K562 (cell line): ENCODE data around the gene TPRX2. TPM values are rescaled to one million over a fixed set of nuclear protein-coding genes. Genes with fewer than 3 reads are reported as not detected.

Experiments used
- ATAC-seq: fragments of 200-7000 bp; cut with Tn5 transposase; 3 replicates; pipeline ENCODE4 v1.9.1; 2020; ENCODE audit warnings: moderate library complexity
- BruUV-seq: library from RNA; stranded (reverse); fragments of 400-500 nt; replicated peaks from 2 replicates; lab custom pipeline; 2021; lab: Mats Ljungman, UMichigan
- CTCF ChIA-PET: fragments of 300-600 bp; formaldehyde crosslinking; extraction: SDS; loops from one replicate; lab custom pipeline; 2021; ENCODE audit warnings: low intra/inter-chr PET ratio; lab: Yijun Ruan, JAX
- POLR2A ChIA-PET: fragments of 300-600, 350-650 bp; sonication (Branson Sonifier 250); formaldehyde crosslinking; extraction: SDS; loops from one replicate; lab custom pipeline; 2021; ENCODE audit warnings: antibody characterized with exemption, inconsistent platforms; lab: Yijun Ruan, JAX
- DNase-seq, 4 experiments: peaks; one replicate each; pipeline versions ENCODE4 v3.0.0 to v3.0.0-alpha.2; 2011 to 2018; ENCODE audit warnings: low spot score in 3 of 4, mixed read lengths in 3 of 4; ENCODE audit errors: extremely low read depth in 1 of 4
- FAIRE-seq: peaks from 2 replicates; lab custom pipeline; 2011; peaks lifted over from hg19 to GRCh38; lab: Jason Lieb, UNC
- H2AFZ ChIP-seq: 2 replicates; pipeline ENCODE4 v1.6.0; 2011; ENCODE audit warnings: low read depth, low read length, control low read depth, inconsistent platforms
- H3K27ac ChIP-seq: fragments of 200-600 bp; 3 replicates; pipeline ENCODE4 v1.8.0; 2011; ENCODE audit warnings: low read depth, mild to moderate bottlenecking, control low read depth, inconsistent platforms, low read length, moderate library complexity, mixed read lengths; ENCODE audit errors: extremely low read depth
- H3K27me3 ChIP-seq, 2 experiments: fragments of 300-600 bp in 1 of 2; 2 replicates in 1 of 2; 3 replicates in 1 of 2; pipeline versions ENCODE4 v1.6.0 to v1.8.0; 2011; ENCODE audit warnings: inconsistent platforms in 2 of 2, low read length in 2 of 2, mild to moderate bottlenecking in 1 of 2, mixed read lengths in 1 of 2, moderate library complexity in 1 of 2; ENCODE audit not compliant: control insufficient read depth in 2 of 2, insufficient read depth in 2 of 2
- H3K36me3 ChIP-seq: fragments of 300-600 bp; 3 replicates; pipeline ENCODE4 v1.8.0; 2011; ENCODE audit warnings: mild to moderate bottlenecking, low read length, inconsistent platforms; ENCODE audit not compliant: control insufficient read depth, insufficient read depth
- H3K4me1 ChIP-seq, 2 experiments: fragments of 200-600 bp in 1 of 2; replicated peaks in 1 of 2; 2 replicates in 1 of 2; 3 replicates in 1 of 2; pipeline versions ENCODE4 v1.5.1 to v1.8.0; 2011; ENCODE audit warnings: inconsistent platforms in 2 of 2, low read length in 2 of 2, mild to moderate bottlenecking in 1 of 2, mixed read lengths in 1 of 2, moderate library complexity in 1 of 2; ENCODE audit not compliant: control insufficient read depth in 2 of 2, insufficient read depth in 2 of 2
- H3K4me2 ChIP-seq: 2 replicates; pipeline ENCODE4 v1.6.1; 2011; ENCODE audit warnings: low read length, control low read depth, inconsistent platforms, mixed read lengths; ENCODE audit not compliant: insufficient read depth
- H3K4me3 ChIP-seq: fragments of 200-600 bp; sonication (generic), shearing (Covaris generic); 2 replicates; pipeline ENCODE4 v1.5.1; 2016; ENCODE audit warnings: control low read depth, inconsistent platforms
- H3K79me2 ChIP-seq: fragments of 200-600 bp; 3 replicates; pipeline ENCODE4 v1.8.0; 2011; ENCODE audit warnings: low read length, inconsistent platforms; ENCODE audit not compliant: control insufficient read depth, insufficient read depth
- H3K9ac ChIP-seq, 2 experiments: 2 replicates each; pipeline versions ENCODE4 v1.6.0 to v1.6.1; 2011; ENCODE audit warnings: low read depth in 2 of 2, low read length in 2 of 2, control low read depth in 1 of 2, inconsistent platforms in 1 of 2, mild to moderate bottlenecking in 1 of 2, mixed read lengths in 1 of 2; ENCODE audit not compliant: insufficient read depth in 1 of 2
- H3K9me1 ChIP-seq: one replicate; pipeline ENCODE4 v1.6.0; 2011; ENCODE audit warnings: inconsistent platforms, mild to moderate bottlenecking, low read length, moderate library complexity; ENCODE audit not compliant: control insufficient read depth, insufficient read depth
- H3K9me3 ChIP-seq: replicated peaks from 2 replicates; pipeline ENCODE4 v1.5.1; 2011; ENCODE audit warnings: low read depth, low read length, inconsistent platforms; ENCODE audit not compliant: control insufficient read depth, insufficient read depth
- H4K20me1 ChIP-seq: replicated peaks from 2 replicates; pipeline ENCODE4 v1.6.1; 2011; ENCODE audit warnings: low read length, inconsistent platforms, mixed read lengths; ENCODE audit not compliant: control insufficient read depth, insufficient read depth
- CXXC5 ChIP-seq: fragments of 250-450 bp; sonication (Bioruptor Pico); IDR thresholded peaks from 2 replicates; pipeline ENCODE4 v1.8.0; 2022; ENCODE audit warnings: inconsistent platforms, mild to moderate bottlenecking, moderate library complexity
- PML ChIP-seq: IDR thresholded peaks from 2 replicates; pipeline ENCODE4 v1.6.1; 2012; ENCODE audit warnings: low read length, inconsistent platforms
- POLR2A ChIP-seq: fragments of 450-650 bp; conservative IDR thresholded peaks from 2 replicates; pipeline ENCODE4 v1.6.1; 2016
- POLR2AphosphoS5 ChIP-seq: IDR thresholded peaks from 2 replicates; pipeline ENCODE4 v1.6.1; 2011; ENCODE audit warnings: mild to moderate bottlenecking, low read depth, low read length, moderate library complexity; ENCODE audit not compliant: control insufficient read depth, insufficient read depth
- PTTG1 ChIP-seq: fragments of 450-650 bp; IDR thresholded peaks from 2 replicates; pipeline ENCODE4 v1.6.1; 2016; ENCODE audit warnings: low read depth, mild to moderate bottlenecking, missing genetic modification characterization, missing compliant biosample characterization
- TEAD1 ChIP-seq, 2 experiments: fragments of 450-650 bp in 1 of 2; sonication (generic) in 1 of 2; formaldehyde crosslinking; IDR thresholded peaks; 2 replicates each; pipeline versions ENCODE4 v1.4.0 to v1.8.0; 2020 to 2022; ENCODE audit warnings: mild to moderate bottlenecking in 2 of 2, missing genetic modification reagents in 1 of 2
- ZKSCAN8 ChIP-seq: fragments of 200-800 bp; sonication (Bioruptor generic); IDR thresholded peaks from 2 replicates; pipeline ENCODE4 v1.6.1; 2016; ENCODE audit warnings: missing genetic modification characterization, missing compliant biosample characterization
- ZNF76 ChIP-seq: fragments of 250-450 bp; sonication (Bioruptor Pico); IDR thresholded peaks from 2 replicates; pipeline ENCODE4 v1.4.0; 2020; ENCODE audit warnings: mild to moderate bottlenecking, moderate library complexity, borderline replicate concordance
- WGBS: fragments of 100-300 bp; shearing (Covaris generic); methylation state at CpG from one replicate; pipeline ENCODE4 v1.1.6; 2016; ENCODE audit warnings: low coverage, mixed read lengths; ENCODE audit not compliant: insufficient coverage; ENCODE audit errors: missing lambda C conversion rate; 5-methylcytosine and 5-hydroxymethylcytosine counted together
- in situ Hi-C: fragments of 300-500 bp; cut with MboI; formaldehyde crosslinking; loops from 4 replicates; pipeline ENCODE4 v1.15.0; 2018; ENCODE audit warnings: inconsistent platforms, mixed read lengths
- intact Hi-C: fragments of 100-400 bp; cut with micrococcal nuclease; formaldehyde crosslinking; loops from 2 replicates; pipeline ENCODE4 v1.14.2; 2022
- polyA plus RNA-seq, 8 experiments: library from polyadenylated mRNA; depleted of rRNA in 4 of 8; stranded (reverse) in 5 of 8; unstranded in 3 of 8; fragments of >200 nt; fragmentation: Nextera tagmentation in 2 of 8; fragmentation: Illumina TruSeq in 1 of 8; extraction: Ambion mirVana in 2 of 8; extraction: Trizol in 1 of 8; gene quantifications; 2 replicates each; pipeline versions ENCODE4 v1.2.1 to v1.2.3, GENCODE V29; 2011 to 2014; ENCODE audit warnings: inconsistent platforms in 1 of 8, missing spikeins in 1 of 8
- total RNA-seq, 7 experiments: library from RNA; depleted of rRNA in 6 of 7; stranded (reverse); fragments of >200 nt in 6 of 7; fragmentation: Illumina TruSeq in 2 of 7; extraction: Trizol in 2 of 7; gene quantifications; 2 replicates each; pipeline versions ENCODE4 v1.2.1 to v1.2.3, GENCODE V29; 2011 to 2021; ENCODE audit warnings: low replicate concordance in 1 of 7
- TF ChIP-seq, protein P1 (sequence below): fragments of 450-650 bp; IDR thresholded peaks from 2 replicates; pipeline ENCODE4 v1.6.1; 2018; ENCODE audit warnings: mild to moderate bottlenecking, low read depth; ENCODE audit not compliant: partially characterized antibody
- TF ChIP-seq, protein P2 (sequence below): fragments of 150-350 bp; conservative IDR thresholded peaks from 2 replicates; pipeline ENCODE4 v1.6.1; 2014; ENCODE audit warnings: low read length
- TF ChIP-seq, protein P3 (sequence below): fragments of 250-450 bp; sonication (Bioruptor Pico); IDR thresholded peaks from 2 replicates; pipeline ENCODE4 v1.4.0; 2020; ENCODE audit warnings: mild to moderate bottlenecking, moderate library complexity

The TPRX2 gene
- total and polyA plus RNA-seq, 9 of the 15 experiments (the other 6 are each of a cell fraction or from before 2014, with no cell fraction given) = not detected

DNA sequence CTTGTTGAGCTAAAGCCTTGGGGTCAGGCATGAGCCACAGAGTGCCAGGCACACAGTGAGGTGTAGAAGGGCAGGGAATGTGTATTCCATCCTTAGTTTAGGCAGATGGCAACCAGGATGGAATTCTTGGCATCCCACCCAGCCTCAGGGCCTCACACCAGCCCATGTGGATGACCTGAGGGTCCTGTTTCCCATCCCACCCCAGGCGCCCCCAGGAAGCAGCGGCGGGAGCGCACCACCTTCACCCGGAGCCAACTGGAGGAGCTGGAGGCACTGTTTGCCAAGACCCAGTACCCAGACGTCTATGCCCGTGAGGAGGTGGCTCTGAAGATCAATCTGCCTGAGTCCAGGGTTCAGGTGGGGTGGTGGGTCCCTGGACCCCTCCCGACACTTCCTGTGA lies 23.0 kb upstream of the TPRX2 start:
- Histone ChIP-seq H3K4me1 (peaks cover 0 to 5% of the 10 kb centered on the region in 2 experiments; a peak in 1 of 5 replicates), H3K36me3 (no peaks in the 10 kb centered on the region), H3K27ac (no peak overlapping the region), H3K27me3 (peaks cover 2 to 5% of the 10 kb centered on the region in 2 experiments), H4K20me1 (no peaks in the 10 kb centered on the region), H3K9ac (no peak overlapping the region), H3K4me3 (no peak overlapping the region), H3K9me3 (no peaks in the 10 kb centered on the region; the same call in 1 of the 2 replicates), H3K79me2 (no peaks in the 10 kb centered on the region), H2AFZ (no peak overlapping the region), H3K4me2 (no peak overlapping the region), H3K9me1 (no peaks in the 10 kb centered on the region)
- intact Hi-C loops = no loop called here
- POLR2A ChIA-PET = no interaction called here
- CTCF ChIA-PET = no interaction called here
- ATAC-seq (no peak), DNase-seq (no peak), FAIRE-seq (no peak)
- 3% methylated on average over 7 of the region's 8 CpGs for WGBS
- BruUV-seq = no TSS peak
- in situ Hi-C loops = no loop called here
- no peak for TF ChIP-seq CXXC5 (CRISPR knock-in tag)
- no peak for TF ChIP-seq POLR2A
- no peak for TF ChIP-seq PTTG1 (tag)
- no peak for TF ChIP-seq TEAD1 (CRISPR knock-in tag; IDR thresholded peaks at IDR 0.05)
- TF ChIP-seq, protein P1, sequence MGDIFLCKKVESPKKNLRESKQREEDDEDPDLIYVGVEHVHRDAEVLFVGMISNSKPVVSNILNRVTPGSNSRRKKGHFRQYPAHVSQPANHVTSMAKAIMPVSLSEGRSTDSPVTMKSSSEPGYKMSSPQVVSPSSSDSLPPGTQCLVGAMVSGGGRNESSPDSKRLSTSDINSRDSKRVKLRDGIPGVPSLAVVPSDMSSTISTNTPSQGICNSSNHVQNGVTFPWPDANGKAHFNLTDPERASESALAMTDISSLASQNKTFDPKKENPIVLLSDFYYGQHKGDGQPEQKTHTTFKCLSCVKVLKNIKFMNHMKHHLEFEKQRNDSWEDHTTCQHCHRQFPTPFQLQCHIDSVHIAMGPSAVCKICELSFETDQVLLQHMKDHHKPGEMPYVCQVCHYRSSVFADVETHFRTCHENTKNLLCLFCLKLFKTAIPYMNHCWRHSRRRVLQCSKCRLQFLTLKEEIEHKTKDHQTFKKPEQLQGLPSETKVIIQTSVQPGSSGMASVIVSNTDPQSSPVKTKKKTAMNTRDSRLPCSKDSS = no peak
- TF ChIP-seq ZKSCAN8 = no peak
- no peak for TF ChIP-seq PML
- no peak for TF ChIP-seq POLR2AphosphoS5
- TF ChIP-seq, protein P2, sequence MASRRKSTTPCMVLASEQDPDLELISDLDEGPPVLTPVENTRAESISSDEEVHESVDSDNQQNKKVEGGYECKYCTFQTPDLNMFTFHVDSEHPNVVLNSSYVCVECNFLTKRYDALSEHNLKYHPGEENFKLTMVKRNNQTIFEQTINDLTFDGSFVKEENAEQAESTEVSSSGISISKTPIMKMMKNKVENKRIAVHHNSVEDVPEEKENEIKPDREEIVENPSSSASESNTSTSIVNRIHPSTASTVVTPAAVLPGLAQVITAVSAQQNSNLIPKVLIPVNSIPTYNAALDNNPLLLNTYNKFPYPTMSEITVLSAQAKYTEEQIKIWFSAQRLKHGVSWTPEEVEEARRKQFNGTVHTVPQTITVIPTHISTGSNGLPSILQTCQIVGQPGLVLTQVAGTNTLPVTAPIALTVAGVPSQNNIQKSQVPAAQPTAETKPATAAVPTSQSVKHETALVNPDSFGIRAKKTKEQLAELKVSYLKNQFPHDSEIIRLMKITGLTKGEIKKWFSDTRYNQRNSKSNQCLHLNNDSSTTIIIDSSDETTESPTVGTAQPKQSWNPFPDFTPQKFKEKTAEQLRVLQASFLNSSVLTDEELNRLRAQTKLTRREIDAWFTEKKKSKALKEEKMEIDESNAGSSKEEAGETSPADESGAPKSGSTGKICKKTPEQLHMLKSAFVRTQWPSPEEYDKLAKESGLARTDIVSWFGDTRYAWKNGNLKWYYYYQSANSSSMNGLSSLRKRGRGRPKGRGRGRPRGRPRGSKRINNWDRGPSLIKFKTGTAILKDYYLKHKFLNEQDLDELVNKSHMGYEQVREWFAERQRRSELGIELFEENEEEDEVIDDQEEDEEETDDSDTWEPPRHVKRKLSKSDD = no peak
- no peak for TF ChIP-seq ZNF76
- TF ChIP-seq, protein P3, sequence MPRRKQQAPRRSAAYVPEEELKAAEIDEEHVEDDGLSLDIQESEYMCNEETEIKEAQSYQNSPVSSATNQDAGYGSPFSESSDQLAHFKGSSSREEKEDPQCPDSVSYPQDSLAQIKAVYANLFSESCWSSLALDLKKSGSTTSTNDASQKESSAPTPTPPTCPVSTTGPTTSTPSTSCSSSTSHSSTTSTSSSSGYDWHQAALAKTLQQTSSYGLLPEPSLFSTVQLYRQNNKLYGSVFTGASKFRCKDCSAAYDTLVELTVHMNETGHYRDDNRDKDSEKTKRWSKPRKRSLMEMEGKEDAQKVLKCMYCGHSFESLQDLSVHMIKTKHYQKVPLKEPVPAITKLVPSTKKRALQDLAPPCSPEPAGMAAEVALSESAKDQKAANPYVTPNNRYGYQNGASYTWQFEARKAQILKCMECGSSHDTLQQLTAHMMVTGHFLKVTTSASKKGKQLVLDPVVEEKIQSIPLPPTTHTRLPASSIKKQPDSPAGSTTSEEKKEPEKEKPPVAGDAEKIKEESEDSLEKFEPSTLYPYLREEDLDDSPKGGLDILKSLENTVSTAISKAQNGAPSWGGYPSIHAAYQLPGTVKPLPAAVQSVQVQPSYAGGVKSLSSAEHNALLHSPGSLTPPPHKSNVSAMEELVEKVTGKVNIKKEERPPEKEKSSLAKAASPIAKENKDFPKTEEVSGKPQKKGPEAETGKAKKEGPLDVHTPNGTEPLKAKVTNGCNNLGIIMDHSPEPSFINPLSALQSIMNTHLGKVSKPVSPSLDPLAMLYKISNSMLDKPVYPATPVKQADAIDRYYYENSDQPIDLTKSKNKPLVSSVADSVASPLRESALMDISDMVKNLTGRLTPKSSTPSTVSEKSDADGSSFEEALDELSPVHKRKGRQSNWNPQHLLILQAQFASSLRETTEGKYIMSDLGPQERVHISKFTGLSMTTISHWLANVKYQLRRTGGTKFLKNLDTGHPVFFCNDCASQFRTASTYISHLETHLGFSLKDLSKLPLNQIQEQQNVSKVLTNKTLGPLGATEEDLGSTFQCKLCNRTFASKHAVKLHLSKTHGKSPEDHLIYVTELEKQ (CRISPR knock-in tag) = no peak
